ENCODE measurements around the gene NR2F1-AS1.
A peak's percentile ranks its signal among the peaks of the same experiment; 100 is the strongest.

NR2F1-AS1 gene

GRCh38 chr5:93580927-93581445 is at the start of gene NR2F1-AS1:
NR2F1-AS1 (minus strand) TSS chr5:93581219.
- DNase-seq: no peak

DNA sequence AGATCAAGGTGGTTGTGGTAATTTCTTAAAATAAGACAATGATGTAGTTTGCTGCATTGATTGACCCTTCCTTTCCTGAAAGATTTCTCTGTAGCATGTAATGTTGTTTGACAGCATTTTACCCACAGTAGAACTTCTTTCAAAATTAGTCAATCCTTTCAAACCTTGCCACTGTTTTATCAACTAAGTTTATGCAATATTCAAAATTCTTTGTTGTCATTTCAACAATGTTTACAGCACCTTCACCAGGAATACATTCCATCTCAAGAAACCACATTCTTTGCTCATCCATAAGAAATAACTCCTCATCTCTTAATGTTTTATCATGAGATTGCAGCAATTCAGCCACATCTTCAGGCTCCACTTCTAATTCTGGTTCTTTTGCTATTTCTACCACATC is 45.8 kb upstream of the NR2F1-AS1 start:
- no peak for DNase-seq

- no peak for DNase-seq
These were observed 42.1 kb upstream of the NR2F1-AS1 start for GRCh38 chr5:93623153-93623552.

GRCh38 chr5:93622240-93622885 is 41.3 kb upstream of the NR2F1-AS1 start:
- peak; percentile 76 for DNase-seq

- peak; percentile 97 for DNase-seq
These were observed 40.3 kb upstream of the NR2F1-AS1 start for GRCh38 chr5:93621327-93621798.

DNA sequence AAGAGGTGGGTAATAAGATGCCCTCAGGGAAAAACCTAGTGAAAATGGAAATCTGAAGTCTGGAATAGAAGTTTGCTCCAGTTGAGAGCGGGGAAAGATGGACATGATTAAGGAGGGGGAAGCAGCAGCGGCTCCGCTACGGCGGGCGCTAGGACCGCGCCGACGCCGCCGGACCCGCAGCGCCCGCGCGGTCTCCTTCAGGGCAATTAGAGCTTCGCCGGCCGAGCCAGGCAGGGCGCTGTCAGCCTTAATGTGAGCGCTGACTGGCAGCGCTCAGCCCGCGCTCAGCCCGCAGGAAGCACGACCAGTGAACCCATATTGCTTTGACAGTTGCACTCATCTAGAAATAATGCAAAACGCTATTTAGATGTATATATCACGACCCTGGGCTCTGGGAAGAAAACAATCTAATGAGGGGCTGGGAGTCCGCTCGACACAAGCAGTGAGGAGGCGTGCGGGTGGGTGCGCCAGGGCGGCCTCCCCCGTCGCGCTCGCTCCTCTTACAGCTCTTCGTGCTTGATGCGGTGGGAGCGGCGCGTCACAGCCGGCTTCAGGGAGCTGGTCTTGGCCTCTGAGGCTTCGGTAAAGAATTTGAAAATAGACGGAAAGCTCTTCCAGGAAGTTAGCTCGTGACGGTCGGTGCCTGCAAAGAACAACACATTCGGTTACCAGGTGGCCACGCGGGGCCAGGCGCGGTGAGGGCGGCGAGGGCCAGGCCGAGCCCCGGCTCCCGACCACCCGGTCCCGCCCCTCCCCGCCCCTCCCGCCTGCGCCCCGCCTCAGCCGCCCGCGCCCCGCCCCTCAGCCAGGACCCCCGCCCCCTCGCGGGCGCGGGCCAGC is 39.7 kb upstream of the NR2F1-AS1 start:
- DNase-seq: peak; percentile 97

DNA sequence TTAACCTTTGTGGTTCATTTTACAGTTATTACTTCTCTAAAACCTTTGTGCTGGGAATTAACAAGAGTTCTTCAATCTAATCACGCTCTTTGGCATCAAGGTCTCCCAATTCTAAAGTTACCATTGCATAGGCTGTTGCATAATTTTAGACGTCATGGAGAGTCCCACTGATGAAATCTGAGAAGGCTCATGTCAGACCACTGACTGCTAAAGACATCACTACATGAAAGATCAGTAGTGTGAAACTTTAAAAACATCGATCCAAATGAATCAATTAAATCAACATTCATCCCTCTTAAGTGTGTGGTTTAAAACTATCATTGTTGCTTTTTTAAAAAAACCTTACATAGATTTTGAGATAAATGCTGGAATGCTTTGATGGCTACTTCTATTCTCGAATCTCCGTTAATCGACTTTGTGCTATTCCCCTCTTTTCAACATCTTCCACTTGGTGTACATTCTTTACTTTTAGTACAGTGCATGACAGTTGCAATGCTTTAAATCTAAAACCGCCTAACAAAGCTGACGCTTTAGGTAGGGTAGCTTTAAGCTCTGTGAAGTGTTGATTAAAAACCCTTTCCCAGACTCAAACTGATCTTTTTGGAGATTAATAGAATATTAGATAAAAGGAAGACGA is 35.6 kb upstream of the NR2F1-AS1 start:
- no peak for DNase-seq

- DNase-seq: no peak
These were observed 31.8 kb upstream of the NR2F1-AS1 start for GRCh38 chr5:93612855-93613243.

GRCh38 chr5:93611976-93612854 is 31.2 kb upstream of the NR2F1-AS1 start:
- peak; percentile 89 for DNase-seq

- no peak for DNase-seq
These were observed 30.4 kb upstream of the NR2F1-AS1 start for GRCh38 chr5:93611273-93611975.

- peak; percentile 53 for DNase-seq
These were observed 29.7 kb upstream of the NR2F1-AS1 start for GRCh38 chr5:93610581-93611272.

DNA sequence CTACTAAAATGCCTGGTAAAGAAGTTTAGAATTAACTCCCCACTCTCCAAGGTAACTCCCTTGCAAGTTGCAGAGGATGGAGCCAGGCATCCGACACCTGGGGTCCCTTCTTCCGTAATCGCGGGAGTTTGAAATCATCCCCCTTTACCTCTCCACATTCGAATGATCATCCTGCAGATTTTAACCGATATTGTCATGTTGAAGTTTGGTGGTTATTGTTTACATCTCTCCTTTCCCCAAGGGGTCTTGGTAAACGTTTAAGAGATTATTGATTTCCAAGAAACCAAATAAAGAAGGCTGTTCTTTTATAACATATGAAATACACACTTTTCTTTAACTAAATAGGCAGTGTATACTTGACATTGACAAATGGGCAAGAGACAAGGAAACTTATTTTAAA is 28.7 kb upstream of the NR2F1-AS1 start:
- DNase-seq: peak; percentile 24

DNA sequence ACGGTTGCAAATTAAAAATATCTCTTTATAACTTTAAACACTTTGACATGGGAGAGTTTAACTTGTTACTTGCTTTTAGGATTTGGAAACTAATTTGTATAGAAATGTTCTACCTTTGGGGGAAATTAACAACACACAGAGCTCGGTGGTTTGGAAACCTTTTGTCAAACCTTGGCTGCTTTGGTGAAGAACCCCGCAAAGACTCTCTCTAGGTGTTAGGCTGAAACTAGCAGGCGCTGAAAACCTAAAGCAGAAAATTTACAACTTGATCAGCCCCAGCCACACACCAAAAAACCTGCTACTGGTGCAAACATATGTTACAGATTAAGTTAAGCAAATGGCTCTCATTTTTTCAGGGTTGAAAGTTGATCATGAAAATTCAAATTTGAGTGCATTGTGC is 27.8 kb upstream of the NR2F1-AS1 start:
- peak; percentile 25 for DNase-seq

DNA sequence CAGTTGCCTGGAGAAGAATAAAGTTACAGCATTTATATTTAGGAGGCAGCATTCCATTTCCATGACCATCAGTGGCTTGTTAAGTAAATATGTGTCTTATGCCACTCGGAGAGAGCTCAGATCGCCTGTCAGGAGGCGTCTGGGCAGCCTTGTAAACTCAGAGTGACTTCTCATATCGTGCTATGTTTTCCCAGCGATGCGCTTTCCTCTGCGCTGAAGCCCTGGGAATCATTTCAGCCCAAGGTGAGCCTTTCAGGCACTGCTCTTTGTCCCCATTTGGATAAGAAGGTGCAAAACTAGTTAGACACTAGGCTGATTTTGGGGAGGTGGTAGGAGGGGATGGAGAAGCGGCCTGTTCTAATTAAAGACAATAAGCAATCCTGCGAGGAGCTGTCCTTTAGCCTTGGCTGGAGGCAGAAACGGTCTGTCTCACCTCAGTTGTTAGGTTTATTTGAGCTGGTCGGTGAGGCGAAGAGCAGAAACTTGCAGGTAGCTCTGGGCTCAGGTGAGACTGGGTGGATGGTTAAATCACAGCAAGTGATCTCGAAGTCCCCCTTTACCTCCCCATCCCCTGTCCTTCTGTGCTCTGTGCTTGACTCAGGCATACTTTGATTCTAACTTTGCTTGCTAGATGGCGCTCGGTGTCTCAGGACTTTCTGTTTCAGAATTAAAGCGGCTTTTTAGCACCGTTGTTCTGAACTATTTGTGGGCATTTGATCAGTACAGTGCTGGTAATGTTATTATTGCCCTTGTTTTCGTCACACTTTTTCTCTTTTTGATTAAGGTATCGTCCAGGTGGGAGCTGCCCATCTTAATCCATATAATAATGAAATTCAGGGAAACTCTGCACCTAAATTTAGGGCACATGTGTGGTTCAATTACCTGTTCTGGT is 26.6 kb upstream of the NR2F1-AS1 start:
- DNase-seq: peak; percentile 82

DNA sequence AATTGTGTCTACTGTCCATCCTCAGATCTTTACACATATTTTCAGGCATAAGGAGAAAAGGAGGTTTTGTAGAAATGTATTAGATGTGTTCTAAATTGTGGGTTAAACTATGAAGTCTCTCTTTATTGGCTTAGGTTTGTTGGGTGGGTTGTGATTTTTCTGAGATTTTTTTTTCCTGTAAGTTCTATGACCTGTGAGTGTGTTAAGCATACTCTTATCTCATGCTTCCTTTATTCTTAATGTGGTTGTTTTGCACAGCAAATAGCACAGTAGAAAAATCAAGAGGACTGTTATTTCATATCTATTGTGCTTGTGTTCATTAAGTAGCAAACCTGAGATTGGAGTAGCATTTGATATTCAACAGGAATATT is 25.3 kb upstream of the NR2F1-AS1 start:
- no peak for DNase-seq

GRCh38 chr5:93604644-93605515 is 23.9 kb upstream of the NR2F1-AS1 start:
- peak; percentile 32 for DNase-seq

- peak; percentile 83 for DNase-seq
These were observed 23.0 kb upstream of the NR2F1-AS1 start for GRCh38 chr5:93603793-93604643.
